Measurements from ENCODE around the gene HCN4. TPM values are rescaled to one million over a fixed set of nuclear protein-coding genes. Genes with fewer than 3 reads are reported as not detected.

Gene HCN4
- total RNA-seq, 1 donor from 2014 or later = 0.41 TPM

DNA sequence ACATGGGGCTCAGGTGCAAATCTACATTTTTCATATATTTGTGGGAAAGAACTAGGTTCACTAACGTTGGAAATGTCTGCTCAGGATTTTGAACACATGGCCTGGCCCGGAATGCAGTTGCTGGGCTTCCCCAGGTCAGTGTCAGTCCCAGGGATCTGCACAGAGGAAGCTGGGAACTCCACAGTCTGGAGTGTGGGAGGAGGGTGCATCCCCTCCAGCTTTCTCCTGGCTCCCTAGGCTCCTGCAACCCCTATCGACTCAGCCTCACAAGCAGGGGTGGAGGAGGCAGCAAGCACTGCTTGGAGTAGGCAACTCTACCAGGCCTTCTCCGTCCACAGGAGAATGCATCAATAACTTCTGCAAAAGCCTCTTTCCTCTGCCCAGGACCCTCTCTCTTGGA, 30.1 kb upstream of the HCN4 start:
- TF ChIP-seq EZH2phosphoT487 (IDR thresholded peaks at IDR 0.05) (no peak), EZH2 (IDR thresholded peaks at IDR 0.05) (no peak)
- TF ChIP-seq, protein P1, sequence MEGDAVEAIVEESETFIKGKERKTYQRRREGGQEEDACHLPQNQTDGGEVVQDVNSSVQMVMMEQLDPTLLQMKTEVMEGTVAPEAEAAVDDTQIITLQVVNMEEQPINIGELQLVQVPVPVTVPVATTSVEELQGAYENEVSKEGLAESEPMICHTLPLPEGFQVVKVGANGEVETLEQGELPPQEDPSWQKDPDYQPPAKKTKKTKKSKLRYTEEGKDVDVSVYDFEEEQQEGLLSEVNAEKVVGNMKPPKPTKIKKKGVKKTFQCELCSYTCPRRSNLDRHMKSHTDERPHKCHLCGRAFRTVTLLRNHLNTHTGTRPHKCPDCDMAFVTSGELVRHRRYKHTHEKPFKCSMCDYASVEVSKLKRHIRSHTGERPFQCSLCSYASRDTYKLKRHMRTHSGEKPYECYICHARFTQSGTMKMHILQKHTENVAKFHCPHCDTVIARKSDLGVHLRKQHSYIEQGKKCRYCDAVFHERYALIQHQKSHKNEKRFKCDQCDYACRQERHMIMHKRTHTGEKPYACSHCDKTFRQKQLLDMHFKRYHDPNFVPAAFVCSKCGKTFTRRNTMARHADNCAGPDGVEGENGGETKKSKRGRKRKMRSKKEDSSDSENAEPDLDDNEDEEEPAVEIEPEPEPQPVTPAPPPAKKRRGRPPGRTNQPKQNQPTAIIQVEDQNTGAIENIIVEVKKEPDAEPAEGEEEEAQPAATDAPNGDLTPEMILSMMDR (IDR thresholded peaks at IDR 0.05) = no peak

DNA sequence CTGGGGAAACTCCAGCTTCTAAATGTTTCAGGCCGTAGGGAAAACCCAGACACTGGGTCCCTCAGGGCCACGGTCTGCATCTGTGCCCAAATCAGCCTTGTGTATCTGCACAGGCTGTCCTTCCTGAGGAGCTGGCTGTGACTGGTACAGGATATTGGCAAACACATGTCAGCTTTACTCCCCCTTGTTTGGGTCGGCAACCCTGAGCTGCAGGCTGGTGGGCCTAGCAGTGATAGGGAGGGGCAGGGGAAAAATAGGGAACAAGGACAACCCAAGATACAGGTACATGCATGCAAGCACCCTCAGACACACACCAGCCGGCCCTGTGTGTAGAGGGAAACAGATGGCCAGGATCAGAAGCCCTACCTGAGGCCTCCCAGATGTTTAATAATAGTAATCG, 28.7 kb upstream of the HCN4 start:
- no peaks in the 10 kb centered on the region for H3K79me2 ChIP-seq (ENCODE audit: low read depth)
- Mint-ChIP-seq H3K27me3 (ENCODE audit: insufficient read depth, low read depth) (peaks cover 3% of the 10 kb centered on the region), H3K4me3 (no peak overlapping the region), H3K27ac (no peak overlapping the region), H3K9me3 (no peaks in the 10 kb centered on the region), H3K4me1 (no peaks in the 10 kb centered on the region), H3K36me3 (no peaks in the 10 kb centered on the region)
- TF ChIP-seq EZH2 (IDR thresholded peaks at IDR 0.05) (no peak), EZH2phosphoT487 (IDR thresholded peaks at IDR 0.05) (no peak)
- TF ChIP-seq, protein P1 (IDR thresholded peaks at IDR 0.05) = no peak
- no peaks in the 10 kb centered on the region for H4K20me1 ChIP-seq (ENCODE audit: low read depth)
- no peaks in the 10 kb centered on the region for H3K36me3 ChIP-seq
- no peak overlapping the region for H3K4me2 ChIP-seq
- H3K27ac ChIP-seq = no peak overlapping the region
- no peak overlapping the region for H3K9ac ChIP-seq
- no peaks in the 10 kb centered on the region for H3F3A ChIP-seq (ENCODE audit: low read depth)
- no peaks in the 10 kb centered on the region for H3K27me3 ChIP-seq
- H3K4me1 ChIP-seq = no peaks in the 10 kb centered on the region
- peak overlapping the region; percentile 29 for H2AFZ ChIP-seq (replicated peaks)
- H3K9me3 ChIP-seq (ENCODE audit: low read depth) = no peaks in the 10 kb centered on the region
- H3K4me3 ChIP-seq = no peak overlapping the region
- DNase-seq (ENCODE audit: low spot score) = no peak

More for the DNA sequence above, 30.1 kb upstream of the HCN4 start:
- Histone ChIP-seq H3K4me3 (no peak overlapping the region), H3K27me3 (no peaks in the 10 kb centered on the region), H3K9me3 (ENCODE audit: low read depth) (no peaks in the 10 kb centered on the region), H3K27ac (no peak overlapping the region), H3F3A (ENCODE audit: low read depth) (no peaks in the 10 kb centered on the region), H3K79me2 (ENCODE audit: low read depth) (no peaks in the 10 kb centered on the region), H3K9ac (no peak overlapping the region), H4K20me1 (ENCODE audit: low read depth) (no peaks in the 10 kb centered on the region), H2AFZ (replicated peaks) (no peak overlapping the region), H3K36me3 (no peaks in the 10 kb centered on the region), H3K4me1 (no peaks in the 10 kb centered on the region), H3K4me2 (no peak overlapping the region)
- Mint-ChIP-seq H3K4me3 (no peak overlapping the region), H3K36me3 (no peaks in the 10 kb centered on the region), H3K27ac (no peak overlapping the region), H3K9me3 (no peaks in the 10 kb centered on the region), H3K4me1 (no peaks in the 10 kb centered on the region), H3K27me3 (ENCODE audit: insufficient read depth, low read depth) (peaks cover 2% of the 10 kb centered on the region)
- no peak for DNase-seq (ENCODE audit: low spot score)

DNA sequence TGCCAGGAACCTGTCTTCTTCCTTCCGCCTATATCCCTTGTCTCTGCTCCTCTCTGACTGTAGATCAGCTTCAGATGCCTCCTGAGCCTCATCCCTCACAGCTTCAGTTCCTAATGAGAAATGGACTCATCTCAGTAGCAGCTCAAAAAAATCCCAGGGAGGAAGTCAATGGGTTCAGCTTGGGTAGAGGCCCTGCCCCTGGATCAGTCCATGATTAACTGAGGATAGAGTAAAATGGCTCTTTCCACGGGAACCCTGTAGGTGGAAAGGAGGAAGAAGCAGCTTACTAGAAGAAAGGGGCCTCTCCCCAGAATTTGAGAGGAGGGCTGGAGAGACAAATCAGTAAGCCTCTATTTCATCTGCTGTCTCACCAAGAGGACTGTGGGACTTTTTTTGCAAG, 26.9 kb upstream of the HCN4 start:
- Histone ChIP-seq H3K36me3 (no peaks in the 10 kb centered on the region), H2AFZ (replicated peaks) (no peak overlapping the region), H3K9ac (no peak overlapping the region), H3K79me2 (ENCODE audit: low read depth) (no peaks in the 10 kb centered on the region), H3K4me1 (no peaks in the 10 kb centered on the region), H3K27ac (no peak overlapping the region), H3K4me2 (no peak overlapping the region), H3K4me3 (no peak overlapping the region), H4K20me1 (ENCODE audit: low read depth) (no peaks in the 10 kb centered on the region), H3F3A (ENCODE audit: low read depth) (no peaks in the 10 kb centered on the region), H3K27me3 (no peaks in the 10 kb centered on the region), H3K9me3 (ENCODE audit: low read depth) (no peaks in the 10 kb centered on the region)
- no peak overlapping the region for H3K4me3 Mint-ChIP-seq
- H3K27me3 Mint-ChIP-seq (ENCODE audit: insufficient read depth, low read depth) = peaks cover 11% of the 10 kb centered on the region
- H3K4me1 Mint-ChIP-seq = no peaks in the 10 kb centered on the region
- H3K36me3 Mint-ChIP-seq = no peaks in the 10 kb centered on the region
- no peak overlapping the region for H3K27ac Mint-ChIP-seq
- no peaks in the 10 kb centered on the region for H3K9me3 Mint-ChIP-seq
- DNase-seq (ENCODE audit: low spot score) = no peak
- TF ChIP-seq EZH2phosphoT487 (IDR thresholded peaks at IDR 0.05) (no peak), EZH2 (IDR thresholded peaks at IDR 0.05) (no peak)
- TF ChIP-seq, protein P1 (IDR thresholded peaks at IDR 0.05) = no peak

All from neural progenitor cell (in vitro differentiated cells).